ENCODE data around the gene GRAP2.

GRCh38 chr22:40020956-40021355 is 120.1 kb downstream of the GRAP2 start:
- TF ChIP-seq POLR2A (IDR thresholded peaks at IDR 0.05; ENCODE audit: low read depth, low read length) (no peak), JUN (IDR thresholded peaks at IDR 0.05; ENCODE audit: borderline replicate concordance, insufficient read depth, insufficient read length, low read depth) (no peak), CTCF (IDR thresholded peaks at IDR 0.05; ENCODE audit: extremely low read depth in 1 of 2, insufficient read depth in 1 of 2, low read depth in 1 of 2, low read length in 2 of 2) (no peak), MAX (IDR thresholded peaks at IDR 0.05; ENCODE audit: insufficient read depth, insufficient read length) (no peak), POLR2AphosphoS5 (IDR thresholded peaks at IDR 0.05; ENCODE audit: insufficient read depth, low read depth, low read length) (no peak), EZH2 (IDR thresholded peaks at IDR 0.05; ENCODE audit: borderline replicate concordance, low read depth, low read length, severe bottlenecking) (no peak)

All from endothelial cell of umbilical vein (primary cell).